Esophagus muscularis mucosa (tissue), 4 donors: Measurements from ENCODE around the gene KRTAP4-7.
"Not testable (repeated sequence)": the region's sequence is repeated elsewhere in the genome, so short reads cannot be mapped to it uniquely, and the experiment has no call there.

ENCODE experiments used
- CTCF ChIP-seq, 3 experiments: fragments of 200-600 bp in 2 of 3; fragments of 450-650 bp in 1 of 3; sonication (generic) in 2 of 3; IDR thresholded peaks; one replicate each; pipeline ENCODE4 v1.5.1; 2017 to 2019; ENCODE audit warnings: antibody characterized with exemption in 3 of 3, mild to moderate bottlenecking in 2 of 3, moderate library complexity in 1 of 3
- EP300 ChIP-seq: sonication (generic); formaldehyde crosslinking; IDR thresholded peaks from one replicate; pipeline ENCODE4 v1.6.1; 2017; ENCODE audit warnings: antibody characterized with exemption
- POLR2A ChIP-seq: fragments of 450-650 bp; IDR thresholded peaks from one replicate; pipeline ENCODE4 v1.6.1; 2017; ENCODE audit warnings: antibody characterized with exemption, moderate library complexity, mild to moderate bottlenecking, low read depth
- POLR2AphosphoS5 ChIP-seq, 2 donors: sonication (generic); formaldehyde crosslinking; IDR thresholded peaks; one replicate each; pipeline ENCODE4 v1.6.1; 2017; ENCODE audit warnings: antibody characterized with exemption in 2 of 2

GRCh38 chr17:41117846-41118386, 34.0 kb downstream of the KRTAP4-7 start, which contains the start of gene KRTAP4-11:
- TF ChIP-seq EP300; POLR2AphosphoS5 (IDR thresholded peaks at IDR 0.05); CTCF (IDR thresholded peaks at IDR 0.05); POLR2A: not testable (repeated sequence)
